Loucy (cell line): ENCODE measurements around the gene LPAR4.

ENCODE experiments used
- H2AFZ ChIP-seq: fragments of 200-600 bp; sonication (generic); 2 replicates; pipeline ENCODE4 v1.6.0; 2016; ENCODE audit warnings: antibody characterized with exemption, mild to moderate bottlenecking, low read length, moderate library complexity
- H3F3A ChIP-seq: fragments of 200-600 bp; 2 replicates; pipeline ENCODE4 v1.6.0; 2016; ENCODE audit warnings: antibody characterized with exemption, low read depth, mild to moderate bottlenecking
- H3K27me3 ChIP-seq: fragments of 200-600 bp; sonication (generic); 2 replicates; pipeline ENCODE4 v1.6.1; 2014; ENCODE audit warnings: low read length, mild to moderate bottlenecking; ENCODE audit not compliant: insufficient read depth, poor library complexity, severe bottlenecking
- H3K36me3 ChIP-seq: fragments of 200-600 bp; sonication (generic); 2 replicates; pipeline ENCODE4 v1.6.1; 2016; ENCODE audit warnings: low read length; ENCODE audit not compliant: insufficient read depth
- H3K4me1 ChIP-seq: fragments of 200-600 bp; sonication (generic); 2 replicates; pipeline ENCODE4 v1.5.1; 2014; ENCODE audit warnings: low read length, mild to moderate bottlenecking; ENCODE audit not compliant: insufficient read depth, poor library complexity, severe bottlenecking
- H3K4me2 ChIP-seq: fragments of 200-600 bp; sonication (generic); 2 replicates; pipeline ENCODE4 v1.6.0; 2014; ENCODE audit warnings: antibody characterized with exemption, low read length, low read depth, mild to moderate bottlenecking; ENCODE audit not compliant: poor library complexity, severe bottlenecking
- H3K4me3 ChIP-seq: fragments of 200-600 bp; sonication (generic); 2 replicates; pipeline ENCODE4 v1.5.1; 2014; ENCODE audit warnings: low read length, mild to moderate bottlenecking, mixed read lengths; ENCODE audit not compliant: poor library complexity, severe bottlenecking
- H3K79me2 ChIP-seq: fragments of 200-600 bp; sonication (generic); 2 replicates; pipeline ENCODE4 v1.6.1; 2014; ENCODE audit warnings: low read length; ENCODE audit not compliant: insufficient read depth
- H3K9ac ChIP-seq: fragments of 200-600 bp; sonication (generic); 2 replicates; pipeline ENCODE4 v1.6.0; 2014; ENCODE audit warnings: mild to moderate bottlenecking, low read depth, low read length, moderate library complexity; ENCODE audit not compliant: poor library complexity, severe bottlenecking
- H3K9me2 ChIP-seq: fragments of 200-600 bp; sonication (generic); replicated peaks from 2 replicates; pipeline ENCODE4 v1.6.1; 2016; ENCODE audit warnings: low read depth, low read length, mixed read lengths
- H3K9me3 ChIP-seq: fragments of 200-600 bp; sonication (generic); 2 replicates; pipeline ENCODE4 v1.6.1; 2014; ENCODE audit warnings: mild to moderate bottlenecking, antibody characterized with exemption, low read length, low read depth; ENCODE audit not compliant: insufficient read depth
- H4K20me1 ChIP-seq: fragments of 200-600 bp; sonication (generic); 2 replicates; pipeline ENCODE4 v1.6.0; 2014; ENCODE audit warnings: antibody characterized with exemption, low read length, mild to moderate bottlenecking; ENCODE audit not compliant: insufficient read depth, poor library complexity, severe bottlenecking
- EZH2phosphoT487 ChIP-seq: fragments of 200-600 bp; IDR thresholded peaks from 2 replicates; pipeline ENCODE4 v1.6.1; 2018; ENCODE audit warnings: antibody characterized with exemption, mild to moderate bottlenecking, moderate library complexity, borderline replicate concordance
- TF ChIP-seq, protein P1 (sequence below): fragments of 200-600 bp; sonication (generic); conservative IDR thresholded peaks from 2 replicates; pipeline ENCODE4 v1.5.1; 2014; ENCODE audit warnings: mild to moderate bottlenecking, antibody characterized with exemption, low read length

Gene LPAR4

DNA sequence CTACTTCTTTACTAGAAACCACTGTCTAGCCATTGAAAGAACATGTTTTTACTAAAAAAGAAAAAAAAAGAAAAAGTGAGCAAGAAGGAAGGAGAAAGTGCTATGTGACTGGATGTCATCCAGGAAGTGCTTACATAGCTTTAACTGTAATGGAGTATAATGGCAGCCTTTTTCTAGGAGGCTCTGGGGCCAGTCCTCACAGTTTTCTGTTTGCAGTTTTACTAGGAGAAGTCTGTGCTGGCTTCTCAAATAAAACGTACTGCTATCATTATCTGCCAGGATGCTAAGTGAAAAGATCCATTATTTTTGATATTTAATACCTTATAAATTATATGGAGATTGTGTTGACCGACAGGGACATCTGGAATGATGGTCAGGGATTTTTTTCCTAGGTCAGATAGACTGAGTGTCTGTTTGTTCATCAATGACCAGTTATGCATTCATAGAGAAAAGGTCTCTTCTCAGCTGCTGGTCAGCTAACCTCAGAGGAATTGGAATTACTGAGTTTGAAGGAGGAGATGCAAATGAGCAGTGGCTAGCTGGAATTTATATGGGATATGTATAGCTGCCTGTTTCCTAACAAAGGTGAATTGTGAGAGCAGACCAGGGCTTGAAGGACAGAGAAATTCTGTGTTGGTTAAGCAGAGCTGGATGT, 21.7 kb downstream of the LPAR4 start:
- Histone ChIP-seq H3K4me1 (no peaks in the 10 kb centered on the region), H3F3A (no peaks in the 10 kb centered on the region), H3K79me2 (no peaks in the 10 kb centered on the region), H3K9ac (no peak overlapping the region), H2AFZ (peak overlapping the region; percentile 30; the same call in 1 of the 2 replicates), H3K9me2 (no peaks in the 10 kb centered on the region), H3K4me2 (no peak overlapping the region), H4K20me1 (no peaks in the 10 kb centered on the region), H3K36me3 (no peaks in the 10 kb centered on the region), H3K4me3 (no peak overlapping the region), H3K9me3 (no peaks in the 10 kb centered on the region), H3K27me3 (no peaks in the 10 kb centered on the region)
- no peak for TF ChIP-seq EZH2phosphoT487
- TF ChIP-seq, protein P1, sequence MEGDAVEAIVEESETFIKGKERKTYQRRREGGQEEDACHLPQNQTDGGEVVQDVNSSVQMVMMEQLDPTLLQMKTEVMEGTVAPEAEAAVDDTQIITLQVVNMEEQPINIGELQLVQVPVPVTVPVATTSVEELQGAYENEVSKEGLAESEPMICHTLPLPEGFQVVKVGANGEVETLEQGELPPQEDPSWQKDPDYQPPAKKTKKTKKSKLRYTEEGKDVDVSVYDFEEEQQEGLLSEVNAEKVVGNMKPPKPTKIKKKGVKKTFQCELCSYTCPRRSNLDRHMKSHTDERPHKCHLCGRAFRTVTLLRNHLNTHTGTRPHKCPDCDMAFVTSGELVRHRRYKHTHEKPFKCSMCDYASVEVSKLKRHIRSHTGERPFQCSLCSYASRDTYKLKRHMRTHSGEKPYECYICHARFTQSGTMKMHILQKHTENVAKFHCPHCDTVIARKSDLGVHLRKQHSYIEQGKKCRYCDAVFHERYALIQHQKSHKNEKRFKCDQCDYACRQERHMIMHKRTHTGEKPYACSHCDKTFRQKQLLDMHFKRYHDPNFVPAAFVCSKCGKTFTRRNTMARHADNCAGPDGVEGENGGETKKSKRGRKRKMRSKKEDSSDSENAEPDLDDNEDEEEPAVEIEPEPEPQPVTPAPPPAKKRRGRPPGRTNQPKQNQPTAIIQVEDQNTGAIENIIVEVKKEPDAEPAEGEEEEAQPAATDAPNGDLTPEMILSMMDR, result no peak

DNA sequence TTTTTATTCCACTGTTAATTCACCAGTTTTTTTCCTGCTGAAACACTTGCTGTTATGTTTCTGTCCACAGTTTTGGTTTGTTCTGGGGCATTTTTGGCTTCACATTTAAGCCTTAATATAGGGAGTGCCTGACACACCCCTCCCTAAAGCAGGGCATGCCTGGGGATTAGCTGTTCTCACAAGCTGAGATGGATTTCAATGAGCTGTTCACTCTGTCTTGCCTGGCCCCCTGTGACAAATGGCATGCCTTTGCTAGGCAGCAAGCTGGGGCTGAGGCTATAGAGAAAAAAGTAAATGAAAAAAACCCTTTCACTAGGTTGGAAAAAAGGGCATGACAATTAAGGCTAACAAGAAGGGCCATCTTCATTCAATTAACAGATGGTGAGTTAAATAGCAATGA, 22.4 kb downstream of the LPAR4 start:
- no peak overlapping the region for H2AFZ ChIP-seq
- no peaks in the 10 kb centered on the region for H3K27me3 ChIP-seq
- no peaks in the 10 kb centered on the region for H3K9me2 ChIP-seq
- no peak overlapping the region for H3K9ac ChIP-seq
- no peaks in the 10 kb centered on the region for H3K4me1 ChIP-seq
- no peaks in the 10 kb centered on the region for H3K36me3 ChIP-seq
- H3K4me3 ChIP-seq, result no peak overlapping the region
- H4K20me1 ChIP-seq, result no peaks in the 10 kb centered on the region
- H3F3A ChIP-seq, result no peaks in the 10 kb centered on the region
- no peaks in the 10 kb centered on the region for H3K79me2 ChIP-seq
- TF ChIP-seq, protein P1, result no peak
- TF ChIP-seq EZH2phosphoT487, result no peak
- H3K9me3 ChIP-seq, result no peaks in the 10 kb centered on the region
- H3K4me2 ChIP-seq, result no peak overlapping the region

DNA sequence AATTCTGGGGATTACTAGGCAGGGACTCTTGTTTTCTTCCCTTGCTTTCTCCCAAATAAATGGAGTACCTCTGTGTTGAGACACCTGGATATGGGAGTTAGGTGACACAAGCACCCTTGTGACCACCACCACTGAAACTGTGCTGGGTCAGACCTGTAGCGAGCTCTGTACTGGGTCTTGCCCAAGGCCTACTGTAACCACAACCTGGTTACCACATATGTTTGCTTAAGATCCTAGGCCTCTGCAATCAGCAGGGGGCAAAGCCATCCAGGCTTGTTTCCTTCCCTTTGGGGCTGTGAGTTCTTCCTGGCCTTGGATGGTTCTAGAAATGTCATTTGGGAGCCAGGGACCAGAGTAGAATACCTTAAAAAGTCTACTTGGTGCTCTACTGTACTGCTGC, 49.4 kb downstream of the LPAR4 start:
- no peak overlapping the region for H2AFZ ChIP-seq

DNA sequence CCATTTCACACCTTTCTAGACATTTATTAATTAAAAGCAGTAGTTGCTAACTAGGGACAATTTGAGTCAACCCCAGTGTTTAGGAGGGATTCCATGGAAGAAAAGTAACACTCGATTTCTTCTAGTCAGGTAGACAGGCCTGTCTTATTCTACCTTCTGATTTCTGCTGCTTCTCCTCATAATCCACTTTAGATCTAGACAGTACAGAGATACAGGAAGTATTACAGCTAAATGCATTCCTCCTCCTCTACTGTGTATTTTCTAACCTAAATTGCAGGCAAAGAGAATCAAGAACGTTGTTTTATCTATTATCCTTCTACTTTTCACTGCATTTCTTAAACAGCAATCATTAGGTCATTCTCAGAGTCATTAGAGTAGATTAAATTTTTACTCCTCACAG, 52.6 kb downstream of the LPAR4 start:
- Histone ChIP-seq H3K9ac (no peak overlapping the region), H2AFZ (peak overlapping the region; percentile 32; the same call in 1 of the 2 replicates), H3K4me3 (no peak overlapping the region), H3K36me3 (no peaks in the 10 kb centered on the region), H3K9me3 (no peaks in the 10 kb centered on the region), H4K20me1 (no peaks in the 10 kb centered on the region), H3K9me2 (no peaks in the 10 kb centered on the region), H3K79me2 (no peaks in the 10 kb centered on the region), H3K27me3 (no peaks in the 10 kb centered on the region), H3K4me1 (peaks cover 6% of the 10 kb centered on the region), H3F3A (no peaks in the 10 kb centered on the region), H3K4me2 (no peak overlapping the region)
- TF ChIP-seq, protein P1, result no peak
- TF ChIP-seq EZH2phosphoT487, result no peak

More for the DNA sequence above, 49.4 kb downstream of the LPAR4 start:
- no peaks in the 10 kb centered on the region for H3K9me2 ChIP-seq
- H3K27me3 ChIP-seq, result no peaks in the 10 kb centered on the region
- no peaks in the 10 kb centered on the region for H4K20me1 ChIP-seq
- H3K4me3 ChIP-seq, result no peak overlapping the region
- no peak overlapping the region for H3K4me2 ChIP-seq
- H3K9me3 ChIP-seq, result no peaks in the 10 kb centered on the region
- H3K4me1 ChIP-seq, result peaks cover 6% of the 10 kb centered on the region
- H3F3A ChIP-seq, result no peaks in the 10 kb centered on the region
- no peak for TF ChIP-seq EZH2phosphoT487
- no peak overlapping the region for H3K9ac ChIP-seq
- no peaks in the 10 kb centered on the region for H3K79me2 ChIP-seq
- H3K36me3 ChIP-seq, result no peaks in the 10 kb centered on the region
